ENCODE results near the gene DSCAML1.

The DSCAML1 gene

GRCh38 chr11:117796872-117797529 is at the start of gene DSCAML1:
DSCAML1 (minus strand) TSS chr11:117797216; CDS start chr11:117797079, 137 bp downstream.
- FAIRE-seq, result no peak

GRCh38 chr11:117843666-117844484 is 46.9 kb upstream of the DSCAML1 start:
- FAIRE-seq, result peak; percentile 48

GRCh38 chr11:117842131-117842941 is 45.3 kb upstream of the DSCAML1 start:
- no peak for FAIRE-seq

- FAIRE-seq, result no peak
These were observed 44.6 kb upstream of the DSCAML1 start for GRCh38 chr11:117841551-117842031.

- no peak for FAIRE-seq
These were observed 44.0 kb upstream of the DSCAML1 start for GRCh38 chr11:117840881-117841550.

- FAIRE-seq, result no peak
These were observed 43.2 kb upstream of the DSCAML1 start for GRCh38 chr11:117839936-117840813.

- FAIRE-seq, result no peak
These were observed 42.4 kb upstream of the DSCAML1 start for GRCh38 chr11:117839380-117839881.

GRCh38 chr11:117838901-117839300 is 41.9 kb upstream of the DSCAML1 start:
- no peak for FAIRE-seq

GRCh38 chr11:117837791-117838190 is 40.8 kb upstream of the DSCAML1 start:
- FAIRE-seq, result no peak

GRCh38 chr11:117837070-117837776 is 40.2 kb upstream of the DSCAML1 start:
- no peak for FAIRE-seq

- no peak for FAIRE-seq
These were observed 39.3 kb upstream of the DSCAML1 start for GRCh38 chr11:117836077-117836960.

- FAIRE-seq, result no peak
These were observed 38.6 kb upstream of the DSCAML1 start for GRCh38 chr11:117835576-117835975.

- FAIRE-seq, result no peak
These were observed 37.9 kb upstream of the DSCAML1 start for GRCh38 chr11:117834838-117835443.

GRCh38 chr11:117834068-117834810 is 37.2 kb upstream of the DSCAML1 start:
- no peak for FAIRE-seq

- no peak for FAIRE-seq
These were observed 36.4 kb upstream of the DSCAML1 start for GRCh38 chr11:117833401-117833891.

- no peak for FAIRE-seq
These were observed 35.5 kb upstream of the DSCAML1 start for GRCh38 chr11:117832511-117832910.

GRCh38 chr11:117831661-117832415 is 34.8 kb upstream of the DSCAML1 start:
- FAIRE-seq, result no peak
